Frontal cortex (tissue), 4 donors: ENCODE measurements around the gene CDYL. TPM values are rescaled to one million over a fixed set of nuclear protein-coding genes. Genes with fewer than 3 reads are reported as not detected.

ENCODE experiments used
- DNase-seq, 2 donors: peaks; one replicate each; pipeline ENCODE4 v3.0.0; 2012; ENCODE audit warnings: low spot score in 2 of 2
- FAIRE-seq: peaks from 2 replicates; lab custom pipeline; 2012; peaks lifted over from hg19 to GRCh38; lab: Jason Lieb, UNC
- total RNA-seq: library from RNA; depleted of rRNA; stranded (reverse); fragments of >200 nt; gene quantifications from one replicate; pipeline ENCODE4 v1.2.3, GENCODE V29; 2014
- donor health status: control.
- donor health status: control.
- donor health status: control.

The CDYL gene
- total RNA-seq, 1 donor from 2014 or later, result 24.1 TPM

DNA sequence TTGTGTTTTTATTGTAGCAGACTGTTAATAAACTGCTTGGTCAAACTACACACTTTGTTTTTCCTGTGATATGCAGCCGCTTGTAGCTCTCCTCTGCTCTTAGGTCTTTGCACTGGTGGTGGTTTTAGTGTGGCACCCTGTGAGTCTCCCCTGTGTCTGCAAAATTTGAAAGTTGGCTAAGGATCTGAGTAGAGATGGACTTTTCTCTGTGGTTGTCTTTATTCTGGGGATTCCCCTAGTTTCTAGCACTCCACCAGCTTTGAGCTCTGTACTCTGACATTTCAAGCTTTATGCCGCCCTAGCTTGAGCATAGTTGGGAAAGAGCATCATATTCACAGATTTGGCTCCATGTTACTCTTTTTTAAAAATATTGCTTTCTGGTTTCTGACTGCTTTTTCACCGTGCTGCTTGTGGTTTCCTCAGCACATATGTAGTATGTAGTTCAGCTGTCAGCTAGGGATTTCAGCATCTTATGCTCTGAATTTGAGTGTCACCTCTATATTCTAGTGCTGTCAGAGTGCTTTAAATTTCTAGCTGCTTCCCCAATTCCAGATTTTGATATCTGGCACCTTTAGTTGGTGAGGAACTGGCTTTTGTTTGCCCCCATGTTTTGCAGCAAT is 25.4 kb downstream of the CDYL start:
- DNase-seq, result no peak
- FAIRE-seq, result no peak

DNA sequence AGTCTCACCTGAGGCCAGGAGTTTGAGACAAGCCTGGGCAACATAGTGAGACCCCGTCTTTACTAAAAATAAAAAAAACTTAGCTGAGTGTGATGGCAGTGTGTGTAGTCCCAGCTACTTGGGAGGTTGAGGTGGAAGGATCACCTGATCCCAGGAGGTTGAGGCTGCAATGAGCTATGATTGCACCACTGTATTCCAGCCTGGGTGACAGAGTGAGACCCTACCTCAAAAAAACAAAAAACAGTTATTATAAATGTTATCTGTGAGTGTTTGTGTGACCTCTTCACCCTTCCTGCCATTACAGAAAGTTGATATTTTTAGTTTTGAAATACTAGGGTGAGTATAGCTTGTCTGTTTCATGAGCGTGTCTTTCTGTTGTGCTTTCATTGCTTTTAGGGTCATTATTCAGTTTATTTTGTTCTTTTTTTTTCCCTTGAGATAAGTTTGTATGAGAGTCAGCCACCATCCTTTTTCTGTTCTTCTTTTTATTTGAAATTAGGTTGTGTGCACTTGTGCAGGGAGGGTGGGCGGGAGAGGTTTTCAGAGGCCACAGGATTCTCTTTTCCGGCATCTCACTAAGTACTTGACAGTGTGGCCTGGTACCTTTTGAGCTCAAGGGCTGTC is 26.2 kb downstream of the CDYL start:
- no peak for FAIRE-seq
- no peak for DNase-seq

DNA sequence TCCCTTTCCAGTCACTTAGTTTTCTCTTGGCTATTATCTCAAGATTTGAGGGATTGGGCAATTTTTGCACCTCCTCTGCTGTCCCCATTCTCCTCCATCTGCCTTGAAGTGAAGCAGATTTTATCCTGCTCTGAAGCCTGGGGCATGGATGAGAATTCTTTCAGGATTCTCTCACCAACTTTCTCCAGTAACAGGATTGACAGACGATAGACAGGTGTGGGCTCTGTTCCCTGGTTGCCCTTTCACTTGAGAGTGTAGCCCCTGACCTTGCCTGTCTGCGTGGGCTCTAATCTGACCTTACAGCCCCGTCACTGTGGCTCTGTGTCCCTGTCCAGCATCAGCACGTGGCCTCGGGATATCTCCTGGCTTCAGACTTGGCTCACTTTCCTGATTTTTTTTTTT is 27.1 kb downstream of the CDYL start:
- no peak for DNase-seq
- no peak for FAIRE-seq

DNA sequence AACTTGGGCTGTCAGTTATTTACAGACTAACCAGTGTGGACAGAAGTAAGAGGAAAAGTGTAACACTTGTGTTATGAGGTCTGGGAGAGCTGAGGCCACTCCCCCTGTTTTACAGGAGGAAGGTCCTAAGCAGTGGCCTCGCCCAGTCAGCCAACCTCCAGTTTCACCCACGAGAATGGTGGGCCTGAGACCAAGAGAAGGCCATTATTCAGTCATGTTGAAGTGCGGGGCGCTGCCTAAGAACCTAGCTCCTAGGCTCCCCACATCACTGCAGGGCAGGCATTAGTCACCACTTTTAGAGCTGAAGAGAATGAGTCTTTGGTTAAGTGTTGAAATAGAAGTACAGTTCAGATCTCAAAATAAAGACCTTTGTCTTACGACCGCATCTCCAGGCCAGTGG is 27.9 kb downstream of the CDYL start:
- FAIRE-seq, result no peak
- DNase-seq, result no peak

DNA sequence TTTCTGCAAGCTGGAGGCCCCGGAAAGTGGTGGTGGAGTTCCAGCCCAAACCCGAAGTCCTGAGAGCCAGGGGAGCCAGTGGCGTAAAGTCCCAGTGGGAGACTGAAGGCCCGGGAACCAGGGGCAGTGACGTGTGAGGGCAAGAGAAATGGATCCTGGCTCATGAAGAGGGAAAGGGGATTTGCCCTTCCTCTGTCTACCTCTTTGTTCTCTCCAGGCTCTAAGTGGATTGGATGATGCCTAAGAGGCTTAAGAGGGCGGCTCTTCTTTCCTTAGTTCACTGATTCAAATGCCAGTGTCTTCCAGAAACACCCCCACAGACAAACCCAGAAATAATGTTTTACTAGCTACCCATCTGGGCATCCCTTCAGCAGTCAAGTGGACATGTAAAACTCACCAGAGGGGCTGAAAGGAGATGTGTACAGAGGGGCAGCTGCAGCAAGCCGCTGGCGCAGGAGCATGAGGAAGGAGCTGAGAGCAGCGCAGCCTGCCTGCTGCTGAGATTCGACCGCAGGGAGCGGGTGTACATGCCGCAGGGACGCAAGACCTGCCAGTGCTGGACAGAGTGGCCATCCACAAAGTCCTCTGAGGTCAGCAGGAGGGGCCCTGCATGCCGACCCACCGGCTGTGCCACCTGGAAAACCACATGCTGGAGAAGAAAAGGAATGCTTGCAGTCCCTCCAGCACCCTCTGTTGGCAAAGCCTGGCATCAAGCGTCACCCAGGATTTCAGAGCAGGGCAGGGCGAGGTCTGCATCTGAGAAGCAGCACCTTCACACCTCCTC is 29.5 kb downstream of the CDYL start:
- FAIRE-seq, result no peak

DNA sequence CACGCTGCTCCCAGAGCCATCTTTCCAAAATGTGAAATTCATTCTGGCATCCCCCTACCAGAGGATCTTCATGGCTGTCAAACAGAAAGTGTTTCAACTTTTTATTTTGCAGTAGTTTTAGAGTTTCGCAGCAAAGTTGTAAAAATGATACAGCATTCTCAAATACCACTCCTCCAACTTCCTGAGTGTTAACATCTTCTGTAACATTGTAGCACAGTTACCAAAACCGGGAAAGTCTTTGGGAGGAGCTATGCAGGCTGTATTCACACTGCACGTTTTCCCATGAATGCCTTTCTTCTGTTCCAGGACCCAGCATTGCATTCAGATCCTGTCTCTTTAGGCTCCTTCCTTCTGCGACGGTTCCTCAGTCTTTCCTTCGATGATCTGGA is 30.1 kb downstream of the CDYL start:
- FAIRE-seq, result no peak

More for the DNA sequence above, 29.5 kb downstream of the CDYL start:
- peak in 1 of 2 donors; percentile 55 for DNase-seq

DNA sequence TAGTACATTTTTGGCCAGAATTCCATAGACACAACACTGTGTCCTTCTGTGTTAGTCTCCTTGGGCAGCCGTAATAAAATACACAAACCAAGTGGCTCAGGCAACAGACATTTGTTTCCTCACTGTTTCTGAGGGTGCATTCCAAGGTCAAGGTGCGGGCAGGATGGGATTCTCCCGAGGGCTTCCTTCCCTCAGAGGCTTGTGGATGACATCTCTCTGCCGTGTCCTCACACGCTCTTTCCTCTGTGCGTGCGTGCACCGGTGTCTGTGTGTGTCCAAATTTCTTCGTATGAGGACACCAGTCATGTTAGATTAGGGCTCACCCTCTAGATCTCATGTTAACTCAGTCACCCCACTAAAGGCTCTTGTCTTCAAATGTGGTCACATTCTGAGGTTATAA is 30.6 kb downstream of the CDYL start:
- DNase-seq, result no peak
- no peak for FAIRE-seq

More for the DNA sequence above, 30.1 kb downstream of the CDYL start:
- no peak for DNase-seq

DNA sequence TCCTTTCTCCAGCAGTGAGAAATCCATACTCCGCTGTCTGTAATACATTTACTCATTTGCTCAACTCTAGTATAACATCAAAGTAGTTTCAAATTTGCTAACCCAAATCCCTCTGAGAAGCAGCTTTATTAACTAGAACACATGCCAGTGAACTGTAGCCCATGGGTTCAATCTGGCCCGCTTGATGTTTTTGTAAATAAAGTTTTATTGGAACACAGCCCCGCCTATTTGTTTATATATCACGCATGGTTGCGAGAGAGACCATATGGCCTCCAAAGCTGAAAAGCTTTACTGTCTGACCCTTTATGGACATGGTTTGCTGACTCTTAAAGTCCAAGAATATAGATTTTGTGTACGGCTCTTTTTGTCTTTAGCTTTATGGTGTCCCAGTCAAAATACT is 32.2 kb downstream of the CDYL start:
- no peak for DNase-seq
- no peak for FAIRE-seq

DNA sequence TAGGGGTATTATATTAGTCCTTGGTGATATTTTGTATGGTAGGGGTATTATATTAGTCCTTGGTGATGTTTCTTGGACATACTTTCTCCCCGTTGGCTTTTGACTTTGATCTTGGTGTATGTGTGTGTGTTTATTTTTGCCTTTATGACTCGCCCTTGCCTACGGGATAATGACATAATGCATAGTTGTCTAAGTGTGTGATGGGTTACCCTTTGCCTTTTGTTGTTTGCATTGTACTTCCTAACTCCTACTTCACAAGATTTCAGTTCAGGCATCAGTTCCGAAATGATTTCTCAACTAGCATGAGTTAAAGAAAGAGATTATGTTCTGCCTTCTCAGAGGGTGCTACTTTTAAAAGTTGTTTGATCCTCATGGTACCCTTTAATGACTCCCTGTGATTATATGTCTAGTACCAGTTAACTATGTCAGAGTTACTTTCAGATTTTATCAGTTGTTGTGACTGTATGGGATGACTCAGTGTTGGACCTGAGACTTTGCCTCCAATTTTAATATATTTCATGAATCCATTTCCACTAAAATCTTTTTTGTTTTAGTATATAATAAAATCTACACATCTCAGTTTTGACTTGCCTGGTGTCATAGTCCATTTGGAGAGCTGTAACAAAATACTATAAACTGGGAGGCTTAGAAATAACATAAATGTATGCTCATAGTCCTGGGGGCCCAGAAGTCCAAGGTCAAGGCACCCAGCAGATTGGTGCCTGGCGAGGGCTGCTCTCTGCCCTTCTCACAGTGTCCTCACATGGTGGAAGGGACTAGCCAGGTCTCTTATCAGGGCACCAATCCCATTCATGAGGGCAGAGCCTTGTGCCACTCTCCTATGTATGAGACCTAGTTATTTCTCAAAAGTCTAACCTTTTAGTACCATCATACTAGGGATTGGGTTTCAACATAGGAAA is 34.1 kb downstream of the CDYL start:
- FAIRE-seq, result no peak
- DNase-seq, result no peak

DNA sequence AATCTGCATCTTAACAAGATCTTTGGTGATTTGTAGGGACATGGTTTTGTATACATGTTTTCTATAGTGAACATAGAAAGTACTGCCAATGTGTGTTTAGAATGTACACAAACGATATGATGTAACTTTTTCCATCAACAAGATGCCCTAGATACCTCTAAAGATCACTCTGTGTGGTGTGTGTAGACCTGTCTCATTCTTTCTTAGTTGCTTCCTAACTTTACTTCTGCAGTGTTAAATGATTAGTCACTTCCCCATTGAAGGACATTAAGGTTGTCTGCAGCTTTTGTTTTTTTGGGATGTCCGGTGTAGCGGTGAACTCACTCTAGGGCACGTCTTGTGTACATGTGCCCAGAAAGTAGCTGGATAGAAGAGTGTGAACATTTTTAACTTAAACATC is 35.9 kb downstream of the CDYL start:
- no peak for FAIRE-seq

DNA sequence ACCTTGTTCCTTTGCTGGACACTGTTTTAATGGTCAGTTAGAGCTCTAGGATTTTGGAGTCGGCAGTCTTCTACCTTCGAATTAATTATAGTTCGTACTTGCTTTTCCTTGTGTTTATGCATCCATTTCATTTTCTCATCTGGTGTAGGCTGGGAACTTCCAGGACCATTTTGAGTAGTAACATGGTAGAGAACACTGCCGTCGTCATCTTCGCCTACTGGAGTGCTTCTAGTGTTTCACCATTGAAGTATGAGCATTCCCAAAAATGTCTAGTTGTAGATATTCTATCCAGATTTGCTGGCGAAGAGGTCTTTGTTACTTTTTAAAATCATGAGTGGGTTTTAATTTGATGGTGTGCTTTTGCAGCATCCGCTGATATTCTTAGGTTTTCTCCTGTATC is 36.9 kb downstream of the CDYL start:
- DNase-seq (no peak), FAIRE-seq (no peak)

More for the DNA sequence above, 35.9 kb downstream of the CDYL start:
- DNase-seq, result no peak

DNA sequence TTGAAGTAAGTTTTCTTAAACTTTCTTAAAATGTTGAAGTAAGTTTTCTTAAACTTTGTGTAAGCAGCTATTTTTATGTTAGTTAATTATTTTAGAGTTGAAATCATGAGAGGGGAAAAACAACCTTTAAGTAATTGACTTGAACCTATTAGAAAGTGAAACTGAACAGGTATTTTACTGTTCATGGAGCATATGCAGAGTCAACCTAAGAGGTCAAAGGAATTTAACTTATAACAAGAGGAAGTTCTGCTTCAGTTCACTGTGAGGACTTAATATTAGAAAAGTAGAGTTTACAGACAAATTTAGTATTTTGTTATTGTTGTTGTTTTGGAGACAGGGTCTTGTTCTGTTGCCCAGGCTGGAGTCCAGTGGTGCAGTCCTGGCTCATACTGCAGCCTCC is 38.0 kb downstream of the CDYL start:
- FAIRE-seq (no peak), DNase-seq (no peak)

DNA sequence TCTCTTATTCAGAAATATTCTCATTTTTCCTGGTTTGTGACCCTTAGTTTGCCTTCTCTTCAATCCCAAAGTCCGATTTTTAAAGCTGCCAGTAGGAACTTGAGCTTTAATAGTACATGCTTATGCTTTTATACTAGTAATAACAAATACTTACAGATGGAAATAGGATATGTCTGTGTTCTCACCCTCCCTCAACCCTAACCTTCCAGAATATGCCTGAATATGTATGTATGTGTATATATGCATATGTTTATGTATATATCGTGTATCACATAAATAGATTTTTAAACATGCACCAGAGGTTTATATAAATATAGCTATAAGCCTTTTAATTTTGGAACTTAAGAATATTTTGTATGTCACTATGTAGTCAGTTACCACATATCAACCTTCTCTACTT is 38.8 kb downstream of the CDYL start:
- FAIRE-seq, result no peak
- no peak for DNase-seq

DNA sequence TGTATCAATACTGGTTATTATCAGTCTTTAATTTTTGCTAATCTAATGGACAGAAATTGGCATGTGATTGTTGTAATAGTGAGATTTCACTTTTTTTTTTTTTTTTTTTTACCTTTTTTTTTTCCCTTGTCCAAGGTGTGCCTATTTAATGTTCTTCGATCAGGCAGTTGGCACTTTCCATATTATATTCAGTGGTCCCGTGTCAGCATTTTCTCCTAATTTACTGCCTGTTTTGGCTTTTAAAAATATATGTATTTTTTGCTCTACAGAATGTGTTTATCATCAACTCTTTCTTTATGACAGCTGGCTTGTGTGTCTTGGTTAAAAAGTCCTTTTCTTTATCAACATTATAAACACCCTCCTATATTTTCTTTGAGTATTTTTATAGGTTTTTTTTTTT is 39.4 kb downstream of the CDYL start:
- DNase-seq (no peak), FAIRE-seq (no peak)

DNA sequence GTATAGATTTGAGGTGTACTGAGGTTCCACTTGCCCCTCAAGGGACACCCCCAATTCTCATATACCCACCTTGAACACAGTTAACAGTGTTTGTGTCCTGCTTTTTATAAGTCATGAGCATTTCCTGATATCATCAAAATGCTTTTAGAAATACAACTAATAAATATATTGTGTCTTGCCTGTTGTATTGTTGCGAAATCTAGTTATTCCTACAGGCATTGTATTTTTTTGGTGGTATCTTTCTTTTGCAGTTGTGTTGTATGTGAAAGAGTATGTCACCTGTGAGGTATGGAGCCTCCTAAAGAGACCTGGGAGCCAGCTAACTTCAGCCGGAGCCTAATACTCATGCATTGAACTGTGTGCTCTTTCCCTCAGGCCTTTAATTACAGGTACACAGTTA is 40.7 kb downstream of the CDYL start:
- DNase-seq, result no peak
- no peak for FAIRE-seq

DNA sequence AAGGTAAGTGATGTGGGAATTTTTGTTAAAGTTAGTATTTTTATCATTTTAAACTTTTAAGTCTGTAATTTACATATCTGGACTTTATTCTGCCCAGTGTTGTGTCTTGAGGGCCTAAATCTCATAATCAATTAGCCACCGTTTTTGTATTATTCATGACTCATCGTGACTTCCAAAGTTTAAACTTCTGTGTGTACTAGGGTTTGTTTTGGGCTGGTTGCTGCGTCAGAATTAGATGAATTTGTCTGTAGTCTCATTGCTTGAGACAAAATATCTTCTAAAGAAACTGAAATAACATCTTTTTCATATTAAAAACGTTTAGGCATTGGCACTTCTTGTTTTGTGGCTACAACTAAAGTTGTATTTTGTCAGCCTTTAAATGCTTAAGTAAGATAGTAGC is 41.3 kb downstream of the CDYL start:
- DNase-seq, result no peak
- no peak for FAIRE-seq

DNA sequence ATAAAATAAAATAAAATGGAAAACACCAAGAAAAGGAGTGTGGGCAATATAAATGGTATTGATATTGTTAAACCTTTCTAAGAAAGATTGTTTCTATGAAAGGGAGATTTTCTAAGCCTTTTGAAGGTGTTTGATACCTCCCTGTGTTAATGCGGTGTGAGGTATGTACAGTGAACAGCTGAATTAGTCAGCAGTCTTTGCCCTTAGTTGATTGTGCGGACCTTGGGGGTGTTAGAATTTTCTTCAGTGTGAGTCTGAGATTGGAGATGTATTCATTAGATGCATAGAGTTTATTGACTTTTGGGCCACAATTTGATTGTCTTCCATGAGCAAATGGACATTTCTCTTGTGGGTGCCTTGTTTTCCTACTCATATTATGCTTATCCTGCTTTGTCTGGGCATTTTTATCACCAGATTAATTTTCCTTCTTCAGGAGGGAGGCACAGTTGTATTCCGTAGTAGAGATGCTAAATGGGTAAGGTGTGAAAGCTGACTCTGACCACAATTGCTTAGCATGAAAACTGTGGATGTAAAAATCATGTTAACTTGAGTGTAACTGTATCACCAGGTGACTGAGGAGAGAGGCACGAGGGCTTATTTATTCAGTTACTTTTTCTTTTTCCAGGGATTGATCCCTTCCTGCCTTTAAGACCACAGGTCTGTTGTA is 42.2 kb downstream of the CDYL start:
- no peak for FAIRE-seq
- DNase-seq, result no peak

DNA sequence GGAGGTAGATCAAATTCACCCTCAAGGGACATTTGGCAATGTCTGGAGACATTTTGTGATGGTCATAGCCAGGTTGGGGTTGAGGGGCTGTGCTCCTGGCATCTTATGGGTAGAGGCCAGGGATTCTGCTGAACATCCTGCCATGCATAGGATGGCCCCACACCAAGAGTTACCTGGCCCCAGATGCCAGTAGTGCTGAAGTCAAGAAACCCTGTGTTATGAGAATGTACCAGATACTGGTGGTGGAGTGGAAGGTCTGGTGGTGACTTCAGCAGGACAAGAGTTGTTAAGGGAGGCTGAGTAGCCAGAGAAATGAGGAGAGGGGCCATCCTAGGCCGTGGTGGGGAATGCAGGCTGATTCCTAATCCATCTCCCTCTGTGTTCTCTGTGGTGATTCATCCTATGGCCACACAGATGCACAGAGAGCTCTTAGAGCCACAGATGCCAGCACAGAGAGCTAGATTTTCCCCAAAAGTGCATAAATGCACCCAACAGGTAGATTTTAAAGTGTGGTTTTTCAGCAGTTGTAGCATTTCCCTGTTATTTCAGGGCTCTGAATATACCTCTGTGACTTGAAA is 43.6 kb downstream of the CDYL start:
- FAIRE-seq (no peak), DNase-seq (no peak)

DNA sequence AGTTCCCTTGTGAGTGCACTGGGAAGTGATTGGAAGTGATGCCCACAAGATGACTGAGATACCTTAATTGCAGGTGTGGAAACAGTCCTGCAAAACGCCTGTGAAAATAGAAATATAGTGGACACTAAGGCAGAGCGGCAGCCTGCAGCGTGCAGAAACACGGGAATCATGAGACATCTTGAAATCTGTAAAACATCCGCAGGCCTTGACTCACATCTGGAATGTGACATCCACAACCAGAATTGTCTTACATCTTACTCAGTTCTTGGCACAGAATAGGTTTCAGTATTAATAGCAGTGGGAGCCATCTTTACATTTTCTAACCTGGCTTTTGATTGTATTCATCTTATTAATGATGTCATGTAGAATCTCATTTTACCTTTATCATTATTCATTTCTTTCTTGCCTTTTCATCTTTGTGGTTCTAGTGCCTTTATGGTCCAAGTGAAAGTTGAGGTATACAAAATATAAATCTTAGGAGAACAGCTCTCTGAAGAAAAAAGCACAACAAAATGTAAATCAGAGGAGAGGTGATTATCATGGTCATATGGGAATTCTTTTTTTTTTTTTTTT is 44.6 kb downstream of the CDYL start:
- FAIRE-seq (no peak), DNase-seq (no peak)
